Ovary (tissue), 9 donors: ENCODE data around the gene PRSS48. TPM values are rescaled to one million over a fixed set of nuclear protein-coding genes. Genes with fewer than 3 reads are reported as not detected.
A peak's percentile ranks its signal among the peaks of the same experiment; 100 is the strongest.
"Not testable (repeated sequence)": the region's sequence is repeated elsewhere in the genome, so short reads cannot be mapped to it uniquely, and the experiment has no call there.

Source experiments
- DNase-seq, 5 donors: peaks; one replicate each; pipeline ENCODE4 v3.0.0-alpha.2; 2019 to 2020
- H3K27ac ChIP-seq, 2 donors: fragments of 200-600 bp; one replicate each; pipeline versions ENCODE4 v1.5.1 to v1.8.0; 2019 to 2022
- H3K27me3 ChIP-seq: fragments of 200-600 bp; one replicate; pipeline ENCODE4 v1.8.0; 2022
- H3K36me3 ChIP-seq: fragments of 200-600 bp; sonication (generic); one replicate; pipeline ENCODE4 v1.5.1; 2019
- H3K4me1 ChIP-seq: one replicate; pipeline ENCODE4 v1.8.1; 2013; ENCODE audit warnings: mild to moderate bottlenecking, moderate library complexity; ENCODE audit not compliant: insufficient read depth
- H3K4me3 ChIP-seq: fragments of 200-600 bp; sonication (generic); one replicate; pipeline ENCODE4 v1.5.1; 2017
- H3K9me3 ChIP-seq, 2 donors: fragments of 200-600 bp in 1 of 2; sonication (generic) in 1 of 2; one replicate each; pipeline versions ENCODE4 v1.5.1 to v1.8.1; 2013 to 2019; ENCODE audit warnings: mild to moderate bottlenecking in 1 of 2, moderate library complexity in 1 of 2
- EP300 ChIP-seq: sonication (generic); formaldehyde crosslinking; IDR thresholded peaks from one replicate; pipeline ENCODE4 v1.6.1; 2017; ENCODE audit warnings: antibody characterized with exemption
- POLR2A ChIP-seq: fragments of 450-650 bp; IDR thresholded peaks from one replicate; pipeline ENCODE4 v1.6.1; 2017; ENCODE audit warnings: antibody characterized with exemption, mild to moderate bottlenecking, moderate library complexity
- WGBS, 3 donors: extraction: QIAGEN DNeasy Blood & Tissue Kit in 1 of 3; methylation state at CpG; one replicate each; pipeline versions ENCODE4 v1.1.5 to v1.1.7; 2013 to 2017; 5-methylcytosine and 5-hydroxymethylcytosine counted together
- intact Hi-C, 4 donors: fragments of 100-400 bp; cut with DNase I; formaldehyde crosslinking; loops; one replicate each; pipeline versions ENCODE4 v1.11.0 to v1.15.1; 2022 to 2023
- polyA plus RNA-seq, 2 donors: library from polyadenylated mRNA; stranded (reverse); fragments of 200-250 nt in 1 of 2; fragments of 350-450 nt in 1 of 2; fragmentation: Illumina TruSeq in 1 of 2; extraction: RNeasy Lipid Tissue Mini Kit (QIAGEN cat#74804) in 1 of 2; gene quantifications; one replicate each; pipeline ENCODE4 v1.2.3, GENCODE V29; 2013 to 2014
- total RNA-seq, 7 donors: library from RNA; depleted of rRNA in 2 of 7; stranded (reverse); fragments of >200 nt in 2 of 7; fragmentation: NEBNext Ultra II Directional in 3 of 7; extraction: Animal tissue kit (Norgen Biotek cat#: 25700) in 3 of 7; gene quantifications; one replicate each; pipeline versions ENCODE4 v1.1.0 to v1.2.4, GENCODE V29; 2016 to 2023
- TF ChIP-seq, protein P1 (sequence below), 3 donors: fragments of 450-650 bp in 2 of 3; fragments of 200-600 bp in 1 of 3; IDR thresholded peaks; one replicate each; pipeline versions ENCODE4 v1.5.1 to v1.8.0; 2016 to 2022; ENCODE audit warnings: antibody characterized with exemption in 3 of 3, mild to moderate bottlenecking in 1 of 3
- donor health status: DM: no; HTN: no; CAD: no; lungs with moderate emphysema.
- donor health status: DM: no; HTN: no; CAD: no.
- donor health status: Bipolar disorder and iron deficiency.
- donor health status: DM: yes; HTN: yes; CAD: no.
- donor health status: DM: no; HTN: no; CAD: no.
- donor health status: DM: yes; HTN: yes; CAD: no.

Gene PRSS48
- total and polyA plus RNA-seq, 9 donors, result not detected

DNA sequence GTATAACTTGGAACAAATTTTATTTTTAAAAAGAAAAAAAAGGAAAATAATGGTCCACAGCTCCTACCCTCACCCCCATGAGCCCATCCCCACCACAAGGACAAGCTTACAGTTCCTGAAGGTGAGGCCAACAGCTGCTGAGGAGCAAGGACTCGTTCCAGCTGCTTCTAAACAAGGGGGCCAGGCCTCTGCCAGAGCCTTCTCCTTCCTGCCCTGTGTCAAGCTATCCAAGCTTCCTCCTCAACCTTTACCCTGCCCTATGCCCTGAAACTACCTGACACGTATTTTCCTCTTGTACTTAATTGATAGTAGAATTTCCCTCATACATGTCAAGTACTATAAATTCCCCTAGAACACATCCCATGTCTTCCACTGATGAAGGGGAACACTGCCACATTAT is 39.7 kb downstream of the PRSS48 start:
- no peaks in the 10 kb centered on the region for H3K36me3 ChIP-seq
- no peak overlapping the region for H3K4me3 ChIP-seq
- intact Hi-C loops, result no loop called here
- no peak overlapping the region for H3K27ac ChIP-seq
- no peak for DNase-seq
- H3K4me1 ChIP-seq, result peaks cover 22% of the 10 kb centered on the region
- no peaks in the 10 kb centered on the region for H3K27me3 ChIP-seq
- WGBS, 3 donors, result 25 to 33% (median 32%) methylated on average over 2 of the region's 2 CpGs
- no peaks in the 10 kb centered on the region for H3K9me3 ChIP-seq
- TF ChIP-seq EP300 (no peak), POLR2A (no peak)
- TF ChIP-seq, protein P1, sequence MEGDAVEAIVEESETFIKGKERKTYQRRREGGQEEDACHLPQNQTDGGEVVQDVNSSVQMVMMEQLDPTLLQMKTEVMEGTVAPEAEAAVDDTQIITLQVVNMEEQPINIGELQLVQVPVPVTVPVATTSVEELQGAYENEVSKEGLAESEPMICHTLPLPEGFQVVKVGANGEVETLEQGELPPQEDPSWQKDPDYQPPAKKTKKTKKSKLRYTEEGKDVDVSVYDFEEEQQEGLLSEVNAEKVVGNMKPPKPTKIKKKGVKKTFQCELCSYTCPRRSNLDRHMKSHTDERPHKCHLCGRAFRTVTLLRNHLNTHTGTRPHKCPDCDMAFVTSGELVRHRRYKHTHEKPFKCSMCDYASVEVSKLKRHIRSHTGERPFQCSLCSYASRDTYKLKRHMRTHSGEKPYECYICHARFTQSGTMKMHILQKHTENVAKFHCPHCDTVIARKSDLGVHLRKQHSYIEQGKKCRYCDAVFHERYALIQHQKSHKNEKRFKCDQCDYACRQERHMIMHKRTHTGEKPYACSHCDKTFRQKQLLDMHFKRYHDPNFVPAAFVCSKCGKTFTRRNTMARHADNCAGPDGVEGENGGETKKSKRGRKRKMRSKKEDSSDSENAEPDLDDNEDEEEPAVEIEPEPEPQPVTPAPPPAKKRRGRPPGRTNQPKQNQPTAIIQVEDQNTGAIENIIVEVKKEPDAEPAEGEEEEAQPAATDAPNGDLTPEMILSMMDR (IDR thresholded peaks at IDR 0.05), result no peak

DNA sequence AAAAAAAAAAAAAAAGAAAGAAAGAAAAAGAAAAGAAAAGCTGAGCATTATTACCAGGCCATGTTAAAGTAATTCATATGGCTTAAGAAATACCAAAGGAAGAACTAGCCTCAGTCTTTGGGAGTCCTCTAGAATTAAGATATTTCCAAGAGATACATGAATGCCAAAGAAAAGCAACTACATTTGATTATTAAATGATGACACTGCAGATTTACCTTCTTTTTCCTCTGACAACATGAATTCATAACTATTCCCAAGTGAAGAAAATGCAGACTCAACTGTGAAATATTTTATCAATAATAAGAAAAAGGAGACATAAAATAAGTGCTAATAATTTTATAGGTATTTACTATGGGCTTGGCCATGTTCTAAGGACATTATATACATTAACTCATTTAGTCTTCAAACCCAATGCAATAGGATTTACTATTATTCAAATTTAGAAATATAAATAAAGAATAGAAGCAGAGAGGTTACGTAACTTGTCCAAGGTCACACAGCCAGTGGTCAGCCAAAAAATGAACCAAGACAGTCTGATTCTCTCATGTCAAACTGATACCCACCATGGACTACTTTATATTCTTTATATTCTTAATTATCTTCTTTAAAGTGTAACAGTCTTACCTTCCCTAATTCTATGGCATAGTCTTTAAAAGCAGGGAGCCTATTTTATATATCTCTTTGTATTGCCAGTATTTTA is 41.5 kb downstream of the PRSS48 start:
- no peak overlapping the region for H3K4me3 ChIP-seq
- intact Hi-C loops, result no loop called here
- WGBS, 3 donors, result 32 to 49% (median 41%) methylated on average over 1 of the region's 1 CpG
- no peaks in the 10 kb centered on the region for H3K36me3 ChIP-seq
- H3K9me3 ChIP-seq, result no peaks in the 10 kb centered on the region
- H3K27ac ChIP-seq, result no peak overlapping the region
- H3K27me3 ChIP-seq, result no peaks in the 10 kb centered on the region
- TF ChIP-seq EP300 (no peak), POLR2A (no peak)
- TF ChIP-seq, protein P1 (IDR thresholded peaks at IDR 0.05), result no peak
- H3K4me1 ChIP-seq, result peaks cover 27% of the 10 kb centered on the region
- no peak for DNase-seq

DNA sequence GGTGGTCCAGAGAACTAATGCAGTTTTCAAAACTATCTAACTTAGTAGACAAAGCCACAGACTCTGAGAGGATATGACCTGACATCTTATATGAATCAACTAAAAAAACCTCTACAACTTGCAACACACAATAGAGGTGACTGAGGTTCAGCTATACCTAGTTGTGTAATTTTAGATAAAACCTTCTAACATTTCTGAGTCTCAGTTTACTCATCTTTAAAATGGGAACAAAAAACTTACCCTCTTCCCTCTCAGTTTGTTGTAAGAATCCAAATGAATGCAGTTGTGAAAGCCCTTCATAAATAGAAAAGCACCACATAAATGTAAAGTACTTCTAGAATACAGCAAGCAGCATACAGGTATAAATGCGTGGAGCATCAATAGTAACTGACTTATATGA is 42.5 kb downstream of the PRSS48 start:
- peaks cover 24% of the 10 kb centered on the region for H3K4me1 ChIP-seq
- WGBS, 3 donors, result 94 to 96% (median 95%) methylated on average over 1 of the region's 1 CpG
- H3K27ac ChIP-seq, result no peak overlapping the region
- no peaks in the 10 kb centered on the region for H3K36me3 ChIP-seq
- no peak overlapping the region for H3K4me3 ChIP-seq
- no peaks in the 10 kb centered on the region for H3K27me3 ChIP-seq
- intact Hi-C loops, result no loop called here
- TF ChIP-seq, protein P1 (IDR thresholded peaks at IDR 0.05), result no peak
- TF ChIP-seq POLR2A (no peak), EP300 (no peak)
- H3K9me3 ChIP-seq, result no peaks in the 10 kb centered on the region
- no peak for DNase-seq

DNA sequence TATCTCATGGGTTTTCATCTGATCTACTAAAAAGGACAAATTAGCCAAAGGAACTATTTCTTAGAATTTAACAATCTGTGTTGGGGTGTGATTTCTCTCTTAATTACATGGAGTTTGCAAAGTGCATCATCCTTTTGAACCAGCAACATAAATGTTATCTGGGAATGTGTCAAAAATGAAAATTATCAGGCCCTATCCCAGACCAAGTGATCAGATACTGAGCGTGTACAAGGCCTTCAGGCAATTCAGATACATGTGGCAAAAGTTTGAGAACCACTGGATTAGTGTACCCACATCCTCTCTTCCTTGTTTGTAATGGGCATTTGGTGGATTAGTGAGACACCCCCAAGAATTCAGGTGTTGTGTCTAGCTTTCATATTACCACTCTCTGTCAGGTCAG is 44.6 kb downstream of the PRSS48 start:
- H3K36me3 ChIP-seq, result no peaks in the 10 kb centered on the region
- intact Hi-C loops, result loop anchor here in 2 of 4 donors (10.0 kb wide), 2 partner anchors 157 to 187 kb away; no protein-coding TSS in a partner anchor
- WGBS, 3 donors, result 37 to 64% (median 46%) methylated on average over 1 of the region's 1 CpG
- no peaks in the 10 kb centered on the region for H3K9me3 ChIP-seq
- H3K27me3 ChIP-seq, result no peaks in the 10 kb centered on the region
- H3K4me1 ChIP-seq, result peaks cover 16% of the 10 kb centered on the region
- peak overlapping the region in 1 of 2 donors; percentile 28 for H3K27ac ChIP-seq
- no peak for DNase-seq
- TF ChIP-seq EP300, result no peak
- TF ChIP-seq, protein P1 (IDR thresholded peaks at IDR 0.05), result no peak
- no peak overlapping the region for H3K4me3 ChIP-seq

DNA sequence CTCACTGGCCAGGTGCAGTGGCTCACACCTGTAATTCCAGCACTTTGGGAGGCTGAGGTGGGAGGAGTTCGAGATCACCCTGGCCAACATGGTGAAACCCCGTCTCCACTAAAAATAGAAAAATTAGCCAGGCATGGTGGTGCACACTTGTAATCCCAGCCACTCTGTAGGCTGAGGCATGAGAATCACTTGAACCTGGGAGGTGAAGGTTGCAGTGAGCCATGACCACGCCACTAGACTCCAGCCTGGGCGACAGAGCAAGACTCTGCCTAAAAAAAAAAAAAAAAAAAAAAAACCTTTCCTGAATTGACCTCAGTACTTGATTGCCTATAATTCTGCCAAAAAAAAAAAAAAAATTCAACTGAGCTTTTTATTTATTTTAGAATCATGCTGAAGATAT is 45.2 kb downstream of the PRSS48 start:
- H3K27me3 ChIP-seq, H3K36me3 ChIP-seq, H3K4me3 ChIP-seq, H3K9me3 ChIP-seq, DNase-seq: not testable (repeated sequence)
- intact Hi-C loops, result loop anchor here in 2 of 4 donors (10.0 kb wide), 2 partner anchors 157 to 187 kb away; no protein-coding TSS in a partner anchor
- 48 to 65% (median 50%) methylated on average over 4 of the region's 4 CpGs for WGBS, 3 donors
- H3K27ac ChIP-seq, result peak overlapping the region in 1 of 2 donors; percentile 28
- peaks cover 13% of the 10 kb centered on the region for H3K4me1 ChIP-seq
